Mammary epithelial cell (primary cell): Measurements from ENCODE around the gene KDM5A.

Source experiments
- CTCF ChIP-seq, 2 donors: IDR thresholded peaks in 1 of 2; conservative IDR thresholded peaks in 1 of 2; 2 replicates each; pipeline ENCODE4 v1.5.1; 2011 to 2012; ENCODE audit warnings: inconsistent platforms in 2 of 2, low read length in 2 of 2, mild to moderate bottlenecking in 2 of 2, control low read depth in 1 of 2, low read depth in 1 of 2; ENCODE audit not compliant: insufficient read depth in 1 of 2; ENCODE audit errors: extremely low read depth in 1 of 2
- EZH2 ChIP-seq: IDR thresholded peaks from 2 replicates; pipeline ENCODE4 v1.6.1; 2012; ENCODE audit warnings: low read length, inconsistent platforms, borderline replicate concordance

GRCh38 chr12:332581-333205 is 56.4 kb downstream of the KDM5A start:
- TF ChIP-seq CTCF (conservative IDR thresholded peaks at IDR 0.05 in 1 of 2, IDR thresholded peaks at IDR 0.05 in 1 of 2; ENCODE audit: extremely low read depth in 1 of 2, insufficient read depth in 1 of 2, low read depth in 1 of 2, low read length in 2 of 2) (no peak), EZH2 (no peak)
